ENCODE data around the gene SMIM41. TPM values are rescaled to one million over a fixed set of nuclear protein-coding genes. Genes with fewer than 3 reads are reported as not detected.
A peak's percentile ranks its signal among the peaks of the same experiment; 100 is the strongest.

Gene SMIM41
- total RNA-seq, 4 donors from 2014 or later: 4.0 to 12.8 (median 4.6) TPM

- Histone ChIP-seq H3K9me3 (no peaks in the 10 kb centered on the region), H3K36me3 (peaks cover 0 to 16% of the 10 kb centered on the region in 2 donors), H3K27ac (peak overlapping the region; percentile 96 to 100 (median 98)), H3K4me3 (peak overlapping the region; percentile 45 to 70), H3K4me1 (peaks cover under 1 to 72% (median 21%) of the 10 kb centered on the region in 3 donors), H3K27me3 (no peaks in the 10 kb centered on the region)
- TF ChIP-seq POLR2AphosphoS5 (IDR thresholded peaks at IDR 0.05) (no peak), CTCF (IDR thresholded peaks at IDR 0.05) (peak in 1 of 4 experiments; percentile 8)
- ATAC-seq: peak; percentile 13
- WGBS, 2 donors (ENCODE audit: low coverage in 1 of 2): 27 to 95% methylated on average over 4 to 11 of the region's 16 CpGs
Observed at GRCh38 chr12:52050116-52050757, 29.3 kb upstream of the SMIM41 start.

DNA sequence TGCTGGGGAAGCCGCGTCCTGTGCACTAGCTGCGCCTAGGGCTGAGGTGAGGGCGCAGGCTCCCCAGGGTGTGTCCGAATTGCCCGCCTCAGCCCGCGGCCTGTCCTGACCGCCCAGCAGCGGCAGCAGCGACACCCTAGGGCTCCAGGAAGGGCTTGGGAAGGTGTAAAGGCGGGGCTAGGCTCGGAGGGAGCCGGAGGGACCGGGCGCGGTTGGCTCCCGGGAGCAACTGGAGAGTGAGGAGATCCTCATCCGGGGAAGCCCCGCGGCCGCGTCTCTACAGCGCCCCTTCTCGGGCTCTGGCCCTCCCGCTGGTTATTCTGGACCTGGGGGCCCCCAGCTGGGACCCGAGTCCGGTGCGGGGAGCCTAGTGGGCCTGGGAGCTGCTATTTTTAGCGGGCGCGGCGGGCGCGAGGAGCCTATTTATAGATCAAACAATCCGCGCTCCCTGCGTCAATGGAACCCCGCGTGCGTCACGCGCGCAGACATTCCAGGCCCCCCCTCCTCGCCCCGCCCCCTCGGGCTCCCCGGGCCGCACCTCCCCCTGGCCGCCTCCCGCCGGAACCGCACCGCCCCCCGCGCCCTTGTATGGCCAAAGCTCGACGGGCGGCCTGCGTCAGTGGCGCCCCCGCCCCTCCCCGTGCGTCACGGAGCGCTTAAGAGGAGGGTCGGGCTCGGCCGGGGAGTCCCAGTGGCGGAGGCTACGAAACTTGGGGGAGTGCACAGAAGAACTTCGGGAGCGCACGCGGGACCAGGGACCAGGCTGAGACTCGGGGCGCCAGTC lies 28.6 kb upstream of the SMIM41 start, which contains the start of gene NR4A1:
Gene NR4A1 (plus strand): TSS at position 685 of the 784 bp plus-strand sequence. CDS start 2,887 bp downstream, outside the sequence.
- TF ChIP-seq EP300 (IDR thresholded peaks at IDR 0.05) (peak; percentile 99), POLR2AphosphoS5 (IDR thresholded peaks at IDR 0.05) (peak; percentile 97), POLR2A (IDR thresholded peaks at IDR 0.05) (peak; percentile 95 to 97), CTCF (IDR thresholded peaks at IDR 0.05) (peak in 1 of 4 experiments; percentile 32)
- ATAC-seq: peak; percentile 87
- Histone ChIP-seq H3K4me1 (peaks cover 0 to 72% (median 14%) of the 10 kb centered on the region in 3 donors), H3K36me3 (peaks cover 0 to 23% of the 10 kb centered on the region in 2 donors), H3K9me3 (no peaks in the 10 kb centered on the region), H3K27ac (peak within 1 kb of the TSS; percentile 96 to 100 (median 98)), H3K4me3 (peak within 1 kb of the TSS; percentile 70 to 83), H3K27me3 (no peaks in the 10 kb centered on the region)
- no CpG with 5 or more reads among the region's 77 CpGs for WGBS, 2 donors (ENCODE audit: low coverage in 1 of 2)

DNA sequence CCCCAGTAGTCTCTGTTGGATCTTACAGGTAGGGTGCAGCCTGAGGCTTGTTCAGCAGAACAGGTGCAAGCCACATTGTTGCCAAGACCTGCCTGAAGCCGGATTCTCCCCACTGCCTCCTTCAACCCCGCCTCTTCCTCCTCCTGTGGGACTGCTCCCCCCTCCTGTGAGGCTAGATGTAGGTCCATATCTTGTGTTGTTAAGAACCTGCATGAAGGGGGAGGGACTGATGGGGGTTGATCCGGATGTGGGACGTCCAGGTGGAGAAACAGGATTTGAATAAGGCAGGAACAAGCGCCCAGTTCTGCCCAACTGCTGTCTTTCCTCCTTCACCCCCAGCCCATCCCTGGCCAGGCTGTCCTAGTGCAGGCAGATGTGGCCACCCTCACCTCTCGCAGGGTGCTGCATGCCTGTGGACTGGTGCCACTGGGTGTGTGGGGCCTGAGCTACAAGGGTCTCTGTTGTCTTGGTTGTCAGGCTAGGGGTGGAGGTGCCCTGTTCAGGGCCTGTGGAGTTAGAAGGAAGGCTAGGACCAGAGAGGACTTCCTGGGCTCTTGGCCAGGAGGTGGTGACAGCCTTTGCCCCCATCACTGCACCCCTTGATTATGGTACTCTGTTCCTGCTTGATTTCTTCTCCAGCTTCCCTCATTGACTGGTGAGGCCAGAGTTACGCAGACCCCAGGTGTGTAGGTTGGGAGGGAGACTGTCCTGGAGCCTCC lies 26.9 kb upstream of the SMIM41 start:
- ATAC-seq: no peak
- WGBS, 2 donors (ENCODE audit: low coverage in 1 of 2): 75% methylated on average over 3 of the region's 7 CpGs; no CpG with 5 or more reads in 1 of the 2 donors
- TF ChIP-seq CTCF (IDR thresholded peaks at IDR 0.05) (no peak), POLR2A (IDR thresholded peaks at IDR 0.05) (no peak), EP300 (IDR thresholded peaks at IDR 0.05) (no peak), POLR2AphosphoS5 (IDR thresholded peaks at IDR 0.05) (no peak)
- Histone ChIP-seq H3K9me3 (no peaks in the 10 kb centered on the region), H3K4me1 (peaks cover 0 to 72% (median 12%) of the 10 kb centered on the region in 3 donors), H3K27ac (peak overlapping the region; percentile 96 to 100 (median 98)), H3K4me3 (peak overlapping the region; percentile 70 to 83), H3K36me3 (peaks cover 0 to 40% of the 10 kb centered on the region in 2 donors), H3K27me3 (no peaks in the 10 kb centered on the region)

DNA sequence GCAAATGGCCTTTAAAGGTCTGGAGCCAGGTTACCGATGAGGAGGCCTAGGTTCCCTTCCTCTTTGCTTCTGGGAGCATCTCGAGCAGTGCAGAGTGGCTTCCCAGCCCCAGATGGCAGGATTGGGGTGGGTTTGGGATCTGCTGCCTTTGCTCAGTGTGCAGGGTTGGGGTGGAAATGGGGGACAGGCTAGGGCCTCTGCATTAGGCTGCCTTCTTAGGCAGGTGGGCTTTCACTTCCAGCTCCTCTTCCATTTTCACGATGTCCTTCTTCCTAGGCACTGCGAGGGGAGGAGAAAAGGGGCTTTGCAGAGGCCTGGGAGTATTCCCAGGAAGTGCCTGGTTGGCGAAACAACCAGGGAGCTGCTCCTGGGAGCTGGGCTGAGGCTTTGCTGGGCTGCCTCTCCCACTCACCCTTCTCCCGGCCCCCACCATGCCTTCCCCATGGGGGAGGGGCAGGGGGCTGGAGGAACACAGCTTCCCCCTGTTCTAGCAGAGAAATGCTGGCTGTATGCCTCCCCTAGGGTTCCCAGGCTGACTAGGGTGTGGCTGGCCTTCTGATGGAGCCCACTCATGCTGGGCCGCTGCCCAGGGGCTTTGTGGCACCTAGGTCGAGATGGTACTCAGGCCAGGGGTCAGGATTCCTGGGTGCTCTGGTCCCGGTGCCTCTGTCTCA lies 25.8 kb upstream of the SMIM41 start:
- Histone ChIP-seq H3K27ac (peak overlapping the region; percentile 96 to 100 (median 98)), H3K36me3 (peaks cover 0 to 50% of the 10 kb centered on the region in 2 donors), H3K9me3 (no peaks in the 10 kb centered on the region), H3K27me3 (no peaks in the 10 kb centered on the region), H3K4me3 (peak overlapping the region in 1 of 2 donors; percentile 70), H3K4me1 (peaks cover 0 to 82% (median 12%) of the 10 kb centered on the region in 3 donors)
- TF ChIP-seq POLR2AphosphoS5 (IDR thresholded peaks at IDR 0.05): no peak
- TF ChIP-seq EP300 (IDR thresholded peaks at IDR 0.05): no peak
- no peak for TF ChIP-seq CTCF (IDR thresholded peaks at IDR 0.05)
- TF ChIP-seq POLR2A (IDR thresholded peaks at IDR 0.05): no peak
- no peak for ATAC-seq
- 28 to 60% methylated on average over 1 to 2 of the region's 9 CpGs for WGBS, 2 donors (ENCODE audit: low coverage in 1 of 2)

All from gastroesophageal sphincter (tissue), 4 donors.